GM12864 (cell line): ENCODE data around the gene HES2.
A peak's percentile ranks its signal among the peaks of the same experiment; 100 is the strongest.

Experiments used
- DNase-seq: peaks from one replicate; pipeline ENCODE4 v3.0.0-alpha.2; 2011; ENCODE audit warnings: low read depth
- H3K4me3 ChIP-seq: 2 replicates; pipeline ENCODE4 v1.5.1; 2011; ENCODE audit warnings: mild to moderate bottlenecking, low read depth, low read length, control low read depth
- TF ChIP-seq, protein P1 (sequence below): IDR thresholded peaks from 2 replicates; pipeline ENCODE4 v1.5.1; 2011; ENCODE audit warnings: low read depth, mild to moderate bottlenecking, moderate library complexity, low read length, control low read depth, inconsistent platforms; ENCODE audit errors: missing control alignments

HES2 gene

DNA sequence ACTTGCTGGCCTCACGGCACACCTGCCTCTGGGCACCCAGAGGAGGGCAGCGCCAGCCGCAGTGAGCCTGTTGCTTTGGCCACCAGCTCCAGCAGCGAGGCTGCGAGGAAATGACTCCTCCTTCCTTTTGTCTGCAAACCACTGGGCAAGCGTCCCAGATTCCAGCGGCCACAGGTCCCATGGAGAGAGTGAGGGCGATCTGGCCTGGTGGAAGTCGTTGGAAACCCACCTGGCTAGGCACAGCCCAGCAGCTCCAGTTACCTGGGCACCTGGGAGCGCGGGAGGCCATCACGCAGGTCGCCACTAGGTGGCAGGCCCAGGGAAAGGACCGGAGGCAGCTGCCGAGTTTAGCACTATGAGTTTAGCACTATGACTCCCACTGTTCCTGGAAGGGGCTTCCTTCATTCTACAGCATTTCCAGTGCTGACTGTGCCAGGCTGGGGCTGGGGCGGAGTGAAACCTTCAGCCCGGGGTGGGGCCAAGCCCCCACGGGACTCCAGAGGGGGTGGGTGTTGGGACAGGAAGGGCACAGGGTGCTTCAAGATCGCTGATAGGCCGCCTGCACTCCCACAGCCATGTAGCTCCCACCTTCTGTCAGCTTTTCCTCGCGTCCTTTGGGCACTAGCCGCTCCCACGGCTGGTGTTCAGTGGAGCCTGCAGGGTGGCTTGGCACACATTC lies 3.7 kb upstream of the HES2 start:
- H3K4me3 ChIP-seq, result no peak overlapping the region
- DNase-seq, result no peak
- TF ChIP-seq, protein P1, sequence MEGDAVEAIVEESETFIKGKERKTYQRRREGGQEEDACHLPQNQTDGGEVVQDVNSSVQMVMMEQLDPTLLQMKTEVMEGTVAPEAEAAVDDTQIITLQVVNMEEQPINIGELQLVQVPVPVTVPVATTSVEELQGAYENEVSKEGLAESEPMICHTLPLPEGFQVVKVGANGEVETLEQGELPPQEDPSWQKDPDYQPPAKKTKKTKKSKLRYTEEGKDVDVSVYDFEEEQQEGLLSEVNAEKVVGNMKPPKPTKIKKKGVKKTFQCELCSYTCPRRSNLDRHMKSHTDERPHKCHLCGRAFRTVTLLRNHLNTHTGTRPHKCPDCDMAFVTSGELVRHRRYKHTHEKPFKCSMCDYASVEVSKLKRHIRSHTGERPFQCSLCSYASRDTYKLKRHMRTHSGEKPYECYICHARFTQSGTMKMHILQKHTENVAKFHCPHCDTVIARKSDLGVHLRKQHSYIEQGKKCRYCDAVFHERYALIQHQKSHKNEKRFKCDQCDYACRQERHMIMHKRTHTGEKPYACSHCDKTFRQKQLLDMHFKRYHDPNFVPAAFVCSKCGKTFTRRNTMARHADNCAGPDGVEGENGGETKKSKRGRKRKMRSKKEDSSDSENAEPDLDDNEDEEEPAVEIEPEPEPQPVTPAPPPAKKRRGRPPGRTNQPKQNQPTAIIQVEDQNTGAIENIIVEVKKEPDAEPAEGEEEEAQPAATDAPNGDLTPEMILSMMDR, result peak; percentile 92

DNA sequence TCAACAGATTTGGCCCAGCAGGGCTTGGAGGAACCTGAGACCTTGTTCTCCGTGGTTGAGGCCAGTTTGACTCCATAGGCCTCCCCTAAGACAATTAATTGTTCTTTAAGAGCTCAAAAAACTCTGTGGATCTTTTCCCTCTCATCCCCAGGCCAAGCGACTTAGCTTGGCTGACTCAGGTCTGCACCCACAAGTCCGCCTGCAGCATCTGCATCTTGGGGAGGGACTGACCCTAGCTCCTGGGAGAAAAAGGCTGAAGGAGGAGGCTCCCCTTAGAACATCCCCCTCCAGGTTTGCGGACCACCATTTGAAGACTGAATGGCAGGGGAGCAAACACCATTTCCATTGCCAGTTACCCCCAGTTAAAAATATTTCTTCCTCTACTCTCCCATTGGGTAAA lies 1.5 kb upstream of the HES2 start:
- TF ChIP-seq, protein P1, result no peak
- DNase-seq, result no peak
- H3K4me3 ChIP-seq, result no peak overlapping the region

DNA sequence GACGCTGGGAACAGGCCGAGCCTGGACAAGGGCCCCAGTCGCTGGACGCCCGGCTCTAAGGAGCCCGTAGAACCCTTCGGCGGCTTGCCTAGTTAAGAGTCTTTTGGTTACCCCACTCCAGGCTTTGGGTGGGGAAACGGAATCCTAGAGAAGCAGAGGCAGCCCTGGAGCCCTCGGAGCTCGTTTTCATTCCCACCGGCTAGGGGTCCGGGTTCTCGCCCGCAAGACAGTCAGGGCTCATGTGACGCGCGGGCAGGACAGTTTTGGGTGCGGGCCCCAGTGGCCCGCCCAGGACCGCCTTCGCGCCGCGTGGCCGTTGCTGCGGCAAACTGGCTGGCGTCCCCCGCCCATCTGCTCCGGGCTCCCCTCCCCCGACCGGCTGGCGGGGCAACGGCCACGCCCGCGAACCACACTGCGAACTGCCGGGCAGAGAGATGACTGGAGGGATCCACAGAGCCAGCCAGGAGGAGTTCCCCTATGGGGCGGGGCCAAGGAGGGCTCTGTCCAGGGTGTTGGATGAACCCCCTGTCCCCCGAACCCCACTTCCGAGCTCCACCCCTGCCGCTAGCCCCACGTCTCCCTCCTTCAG lies 829 bp upstream of the HES2 start:
- no peak for DNase-seq
- no peak overlapping the region for H3K4me3 ChIP-seq
- TF ChIP-seq, protein P1, result no peak

DNA sequence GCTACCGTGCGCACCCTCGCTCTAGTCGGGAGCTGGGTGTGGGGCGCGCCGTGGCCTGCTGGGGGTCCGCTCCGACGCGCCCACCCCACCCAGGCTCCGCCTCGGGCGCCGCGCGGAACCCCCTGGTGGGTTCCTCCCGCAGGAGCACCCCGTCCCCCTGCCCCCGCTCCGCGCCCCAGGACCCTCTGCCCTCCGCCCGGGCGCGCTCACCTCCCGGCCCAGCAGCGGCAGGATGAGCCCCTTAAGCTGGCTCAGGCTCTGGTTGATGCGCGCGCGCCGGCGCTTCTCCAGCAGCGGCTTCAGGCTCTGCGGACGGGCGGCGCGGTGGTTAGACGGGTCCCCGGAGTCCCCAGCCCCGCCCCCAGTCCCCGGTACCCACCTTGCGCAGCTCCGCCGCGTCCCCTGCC lies 319 bp downstream of the HES2 start:
- TF ChIP-seq, protein P1, result no peak
- DNase-seq, result no peak
- H3K4me3 ChIP-seq, result no peak overlapping the region; the same call in 1 of the 2 replicates

DNA sequence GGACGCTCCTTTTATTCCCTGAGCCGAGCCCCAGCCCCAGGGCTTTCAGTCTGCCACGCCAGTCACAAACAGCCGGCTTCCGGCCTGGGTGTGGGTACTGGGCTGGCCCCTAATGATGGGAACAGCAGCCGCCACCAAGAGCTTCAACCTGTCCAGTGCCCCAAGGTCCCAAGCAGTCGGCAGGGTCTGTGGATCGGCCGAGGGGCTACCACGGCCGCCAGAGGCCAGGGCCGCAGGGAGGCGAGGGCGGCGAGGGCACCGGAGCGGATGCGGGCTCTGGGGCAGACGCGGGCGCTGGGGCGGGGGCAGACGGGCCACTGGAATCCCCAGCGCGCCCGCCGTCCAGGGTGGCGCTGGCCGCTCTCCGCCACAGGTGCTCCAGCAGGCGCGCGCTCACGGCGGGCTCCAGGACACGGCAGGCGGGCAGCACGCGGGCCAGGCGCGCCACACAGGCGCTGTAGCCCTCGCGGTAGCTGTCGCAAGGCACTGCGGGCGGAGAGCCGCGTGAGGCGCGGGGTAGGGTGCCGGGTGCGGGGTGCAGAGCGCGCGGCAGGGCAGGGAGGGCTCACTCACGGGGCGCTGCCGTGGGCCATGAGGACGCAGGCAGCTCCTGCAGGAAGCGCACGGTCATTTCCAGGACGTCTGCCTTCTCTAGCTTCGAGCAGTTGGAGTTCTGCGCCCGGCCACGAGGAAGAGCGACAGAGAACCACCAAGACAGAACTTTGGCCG lies 887 bp downstream of the HES2 start:
- H3K4me3 ChIP-seq, result no peak overlapping the region
- TF ChIP-seq, protein P1, result no peak
- DNase-seq, result no peak

DNA sequence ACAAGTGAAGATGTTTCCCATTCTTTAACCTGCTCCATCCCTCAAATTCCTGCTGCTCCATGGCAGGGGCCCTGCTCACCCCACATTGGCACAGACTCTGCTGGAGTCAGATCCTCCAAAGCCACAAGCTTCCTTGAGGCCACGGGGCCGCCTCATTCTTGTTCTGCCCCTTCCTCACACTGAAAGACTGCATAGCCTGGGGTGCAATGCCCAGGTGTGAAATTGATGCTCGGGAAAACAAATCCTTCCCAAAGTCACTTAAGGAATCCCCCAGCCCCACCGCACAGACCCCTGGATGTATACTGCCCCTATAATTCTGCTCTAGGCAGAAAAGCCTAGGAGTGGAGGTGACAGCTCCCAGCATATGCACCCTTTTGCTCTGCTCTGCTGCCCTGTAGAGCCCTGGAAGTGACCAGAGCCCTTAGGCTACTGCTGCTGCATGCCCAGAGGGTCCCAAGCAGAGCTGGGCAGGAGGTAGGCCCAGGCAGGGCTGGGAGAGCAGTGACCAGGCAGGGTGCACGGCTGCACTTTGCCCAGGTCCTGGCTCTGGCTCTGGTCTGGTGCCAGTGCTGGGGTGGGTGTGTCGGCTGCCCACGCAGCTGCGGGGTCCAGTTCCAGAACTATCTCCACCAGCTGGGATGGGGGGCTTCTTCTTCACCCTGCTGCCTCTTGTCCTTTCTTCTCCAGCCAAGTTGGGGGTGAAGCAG lies 1.6 kb downstream of the HES2 start:
- no peak for DNase-seq
- H3K4me3 ChIP-seq, result no peak overlapping the region
- TF ChIP-seq, protein P1, result no peak
